Breast epithelium (tissue), 4 donors: Measurements from ENCODE around the gene SLC16A7. TPM values are rescaled to one million over a fixed set of nuclear protein-coding genes. Genes with fewer than 3 reads are reported as not detected.
A peak's percentile ranks its signal among the peaks of the same experiment; 100 is the strongest.

Source experiments
- DNase-seq, 2 donors: peaks; one replicate each; pipeline ENCODE4 v3.0.0-alpha.2; 2019; ENCODE audit warnings: low spot score in 2 of 2
- H3K27ac ChIP-seq, 2 donors: fragments of 200-600 bp; sonication (generic) in 1 of 2; one replicate each; pipeline ENCODE4 v1.5.1; 2016 to 2019; ENCODE audit warnings: mild to moderate bottlenecking in 1 of 2
- H3K27me3 ChIP-seq, 2 donors: fragments of 200-600 bp; sonication (generic) in 1 of 2; one replicate each; pipeline versions ENCODE4 v1.5.1 to v1.6.0; 2017 to 2019; ENCODE audit warnings: control low read depth in 1 of 2, mild to moderate bottlenecking in 1 of 2
- H3K36me3 ChIP-seq: fragments of 200-600 bp; one replicate; pipeline ENCODE4 v1.5.1; 2019
- H3K4me1 ChIP-seq, 2 donors: fragments of 200-600 bp; sonication (generic); one replicate each; pipeline ENCODE4 v1.5.1; 2016 to 2019; ENCODE audit warnings: control low read depth in 1 of 2
- H3K4me3 ChIP-seq, 3 donors: fragments of 200-600 bp; sonication (generic); 1 replicate in 2 of 3; 2 replicates in 1 of 3; pipeline ENCODE4 v1.5.1; 2016 to 2019; ENCODE audit warnings: mild to moderate bottlenecking in 3 of 3, moderate library complexity in 2 of 3
- H3K9me3 ChIP-seq, 2 donors: fragments of 200-600 bp; sonication (generic) in 1 of 2; one replicate each; pipeline ENCODE4 v1.5.1; 2016 to 2019; ENCODE audit warnings: control low read depth in 1 of 2
- POLR2A ChIP-seq: fragments of 450-650 bp; IDR thresholded peaks from one replicate; pipeline ENCODE4 v1.6.1; 2016; ENCODE audit warnings: antibody characterized with exemption, mild to moderate bottlenecking, moderate library complexity
- POLR2AphosphoS5 ChIP-seq, 3 donors: sonication (generic); formaldehyde crosslinking; IDR thresholded peaks; one replicate each; pipeline ENCODE4 v1.6.1; 2017; ENCODE audit warnings: antibody characterized with exemption in 3 of 3
- intact Hi-C: fragments of 100-400 bp; cut with DNase I; formaldehyde crosslinking; loops from one replicate; pipeline ENCODE4 v1.15.1; 2023; ENCODE audit warnings: low total_unique reads
- total RNA-seq, 3 donors: library from RNA; depleted of rRNA; stranded (reverse); fragments of >200 nt; gene quantifications; one replicate each; pipeline ENCODE4 v1.1.0, GENCODE V29; 2016
- TF ChIP-seq, protein P1 (sequence below), 3 donors: fragments of 450-650 bp; IDR thresholded peaks; one replicate each; pipeline ENCODE4 v1.5.1; 2016 to 2017; ENCODE audit warnings: antibody characterized with exemption in 3 of 3, mild to moderate bottlenecking in 3 of 3, moderate library complexity in 3 of 3

Gene SLC16A7
- total RNA-seq, 3 donors from 2014 or later: 14.5 to 53.4 (median 51.2) TPM

DNA sequence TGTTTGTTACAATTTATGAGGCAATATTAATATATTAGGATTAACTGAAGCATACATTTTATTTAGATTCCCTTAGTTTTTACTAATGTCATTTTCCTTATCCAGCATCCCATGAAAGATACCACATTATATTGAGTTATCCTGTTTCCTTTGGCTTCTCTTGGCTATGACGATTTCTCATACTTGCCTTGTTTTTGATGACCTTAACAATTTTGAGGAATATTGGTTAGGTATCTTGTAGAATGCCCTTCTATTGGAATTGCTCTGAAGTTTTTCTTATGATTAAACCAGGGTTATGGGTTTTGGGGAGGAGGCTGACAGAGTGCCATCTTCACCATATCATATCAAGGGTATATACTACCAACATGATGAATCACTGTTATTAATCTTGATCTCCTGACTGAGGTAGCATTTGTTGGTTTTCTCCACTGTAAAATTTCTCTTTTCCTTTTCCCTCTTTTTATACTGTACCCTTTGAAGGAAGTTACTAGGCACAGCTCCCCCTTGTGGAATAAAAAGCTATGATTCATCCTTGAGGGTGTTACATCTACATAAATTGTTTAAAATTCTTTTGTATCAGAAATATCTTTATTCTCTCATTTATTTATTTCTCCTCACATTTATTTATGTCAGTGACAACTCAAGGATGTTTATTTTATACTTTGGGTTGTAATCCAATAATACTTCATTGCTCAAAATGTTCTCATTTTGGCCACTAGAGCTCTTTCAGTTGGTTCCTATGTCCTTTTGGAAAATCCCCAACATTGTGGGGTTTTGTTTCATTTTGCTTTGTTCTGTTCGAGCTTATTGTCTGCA, 239.0 kb downstream of the SLC16A7 start:
- intact Hi-C loops: no loop called here
- Histone ChIP-seq H3K36me3 (no peaks in the 10 kb centered on the region), H3K27ac (no peak overlapping the region), H3K4me1 (no peaks in the 10 kb centered on the region), H3K27me3 (no peaks in the 10 kb centered on the region), H3K9me3 (no peaks in the 10 kb centered on the region), H3K4me3 (no peak overlapping the region)
- no peak for TF ChIP-seq POLR2AphosphoS5 (IDR thresholded peaks at IDR 0.05)
- TF ChIP-seq POLR2A: no peak
- TF ChIP-seq, protein P1, sequence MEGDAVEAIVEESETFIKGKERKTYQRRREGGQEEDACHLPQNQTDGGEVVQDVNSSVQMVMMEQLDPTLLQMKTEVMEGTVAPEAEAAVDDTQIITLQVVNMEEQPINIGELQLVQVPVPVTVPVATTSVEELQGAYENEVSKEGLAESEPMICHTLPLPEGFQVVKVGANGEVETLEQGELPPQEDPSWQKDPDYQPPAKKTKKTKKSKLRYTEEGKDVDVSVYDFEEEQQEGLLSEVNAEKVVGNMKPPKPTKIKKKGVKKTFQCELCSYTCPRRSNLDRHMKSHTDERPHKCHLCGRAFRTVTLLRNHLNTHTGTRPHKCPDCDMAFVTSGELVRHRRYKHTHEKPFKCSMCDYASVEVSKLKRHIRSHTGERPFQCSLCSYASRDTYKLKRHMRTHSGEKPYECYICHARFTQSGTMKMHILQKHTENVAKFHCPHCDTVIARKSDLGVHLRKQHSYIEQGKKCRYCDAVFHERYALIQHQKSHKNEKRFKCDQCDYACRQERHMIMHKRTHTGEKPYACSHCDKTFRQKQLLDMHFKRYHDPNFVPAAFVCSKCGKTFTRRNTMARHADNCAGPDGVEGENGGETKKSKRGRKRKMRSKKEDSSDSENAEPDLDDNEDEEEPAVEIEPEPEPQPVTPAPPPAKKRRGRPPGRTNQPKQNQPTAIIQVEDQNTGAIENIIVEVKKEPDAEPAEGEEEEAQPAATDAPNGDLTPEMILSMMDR (IDR thresholded peaks at IDR 0.05): peak; percentile 16 to 44 (median 27)
- DNase-seq: no peak
